WI38 (cell line): ENCODE data around the gene TNFRSF12A.
A peak's percentile ranks its signal among the peaks of the same experiment; 100 is the strongest.

ENCODE experiments used
- H3K4me3 ChIP-seq: 2 replicates; pipeline ENCODE4 v1.5.1; 2011; ENCODE audit warnings: low read depth, mild to moderate bottlenecking, control low read depth, low read length
- TF ChIP-seq, protein P1 (sequence below): IDR thresholded peaks from 2 replicates; pipeline ENCODE4 v1.5.1; 2012; ENCODE audit warnings: low read depth, mild to moderate bottlenecking, control low read depth, low read length

TNFRSF12A gene

DNA sequence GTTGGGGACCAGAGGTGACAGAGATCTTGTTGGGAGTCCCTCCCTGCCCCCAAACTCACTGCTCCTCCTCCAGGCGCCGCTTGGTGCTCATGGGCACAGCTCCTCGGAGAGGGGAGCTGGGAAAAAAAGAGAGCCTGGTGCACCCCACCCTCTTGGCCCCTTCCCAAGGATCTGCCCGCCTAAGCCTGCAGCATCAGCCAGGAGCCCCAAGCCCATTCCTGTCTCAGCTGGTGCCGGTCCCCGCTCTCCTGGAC, 3.2 kb downstream of the TNFRSF12A start:
- TF ChIP-seq, protein P1, sequence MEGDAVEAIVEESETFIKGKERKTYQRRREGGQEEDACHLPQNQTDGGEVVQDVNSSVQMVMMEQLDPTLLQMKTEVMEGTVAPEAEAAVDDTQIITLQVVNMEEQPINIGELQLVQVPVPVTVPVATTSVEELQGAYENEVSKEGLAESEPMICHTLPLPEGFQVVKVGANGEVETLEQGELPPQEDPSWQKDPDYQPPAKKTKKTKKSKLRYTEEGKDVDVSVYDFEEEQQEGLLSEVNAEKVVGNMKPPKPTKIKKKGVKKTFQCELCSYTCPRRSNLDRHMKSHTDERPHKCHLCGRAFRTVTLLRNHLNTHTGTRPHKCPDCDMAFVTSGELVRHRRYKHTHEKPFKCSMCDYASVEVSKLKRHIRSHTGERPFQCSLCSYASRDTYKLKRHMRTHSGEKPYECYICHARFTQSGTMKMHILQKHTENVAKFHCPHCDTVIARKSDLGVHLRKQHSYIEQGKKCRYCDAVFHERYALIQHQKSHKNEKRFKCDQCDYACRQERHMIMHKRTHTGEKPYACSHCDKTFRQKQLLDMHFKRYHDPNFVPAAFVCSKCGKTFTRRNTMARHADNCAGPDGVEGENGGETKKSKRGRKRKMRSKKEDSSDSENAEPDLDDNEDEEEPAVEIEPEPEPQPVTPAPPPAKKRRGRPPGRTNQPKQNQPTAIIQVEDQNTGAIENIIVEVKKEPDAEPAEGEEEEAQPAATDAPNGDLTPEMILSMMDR, result no peak

DNA sequence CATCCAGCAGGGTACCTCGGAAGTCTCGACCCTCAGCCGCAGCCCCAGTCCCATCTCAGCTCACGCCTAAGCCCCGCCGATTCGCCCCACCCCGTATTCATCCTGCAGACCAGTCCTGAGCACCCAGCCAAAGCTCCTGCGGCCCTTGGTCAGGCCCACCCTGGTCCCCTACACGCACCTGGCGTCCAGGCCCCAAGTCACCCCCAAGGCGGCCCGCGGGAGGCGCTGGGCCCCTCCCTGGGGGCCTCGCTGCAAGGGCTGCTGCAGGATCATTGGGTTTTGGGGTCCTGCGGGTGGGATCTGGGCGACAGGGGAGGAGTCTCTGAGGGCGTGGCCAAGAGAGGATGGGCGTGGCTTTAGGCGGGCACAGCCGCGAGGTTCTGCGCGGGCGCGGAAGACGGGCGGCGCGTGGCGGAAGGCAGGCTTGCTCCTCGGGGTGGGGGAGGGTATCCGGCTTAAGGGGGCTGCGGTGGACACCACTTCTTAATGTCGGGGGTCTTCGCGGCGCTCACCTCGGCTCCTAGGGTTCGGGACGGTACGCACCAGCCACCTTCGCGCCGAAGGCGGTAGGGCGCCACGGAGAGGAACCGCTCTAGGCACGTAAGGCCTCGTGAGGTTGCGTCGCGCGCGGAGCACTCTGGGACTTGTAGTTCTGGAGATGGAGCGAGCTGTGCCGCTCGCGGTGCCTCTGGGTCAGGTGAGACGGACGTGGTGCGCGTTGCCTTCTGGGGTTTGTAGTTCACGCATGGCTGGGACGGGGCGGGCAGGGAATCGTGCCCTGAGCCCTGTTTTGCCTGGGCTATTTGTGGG, 3.7 kb downstream of the TNFRSF12A start, which contains the start of the genes HCFC1R1 and THOC6:
HCFC1R1 (minus strand) TSS at position 274 of the 810 bp plus-strand sequence; CDS start at position 273, 1 bp downstream.
THOC6 (plus strand) TSS at position 367 of the 810 bp plus-strand sequence; CDS start at position 659, 292 bp downstream.
- peak within 1 kb of the TSS; percentile 93 for H3K4me3 ChIP-seq
- TF ChIP-seq, protein P1, result no peak

More for the DNA sequence above, 3.2 kb downstream of the TNFRSF12A start:
- H3K4me3 ChIP-seq, result peak overlapping the region; percentile 93

DNA sequence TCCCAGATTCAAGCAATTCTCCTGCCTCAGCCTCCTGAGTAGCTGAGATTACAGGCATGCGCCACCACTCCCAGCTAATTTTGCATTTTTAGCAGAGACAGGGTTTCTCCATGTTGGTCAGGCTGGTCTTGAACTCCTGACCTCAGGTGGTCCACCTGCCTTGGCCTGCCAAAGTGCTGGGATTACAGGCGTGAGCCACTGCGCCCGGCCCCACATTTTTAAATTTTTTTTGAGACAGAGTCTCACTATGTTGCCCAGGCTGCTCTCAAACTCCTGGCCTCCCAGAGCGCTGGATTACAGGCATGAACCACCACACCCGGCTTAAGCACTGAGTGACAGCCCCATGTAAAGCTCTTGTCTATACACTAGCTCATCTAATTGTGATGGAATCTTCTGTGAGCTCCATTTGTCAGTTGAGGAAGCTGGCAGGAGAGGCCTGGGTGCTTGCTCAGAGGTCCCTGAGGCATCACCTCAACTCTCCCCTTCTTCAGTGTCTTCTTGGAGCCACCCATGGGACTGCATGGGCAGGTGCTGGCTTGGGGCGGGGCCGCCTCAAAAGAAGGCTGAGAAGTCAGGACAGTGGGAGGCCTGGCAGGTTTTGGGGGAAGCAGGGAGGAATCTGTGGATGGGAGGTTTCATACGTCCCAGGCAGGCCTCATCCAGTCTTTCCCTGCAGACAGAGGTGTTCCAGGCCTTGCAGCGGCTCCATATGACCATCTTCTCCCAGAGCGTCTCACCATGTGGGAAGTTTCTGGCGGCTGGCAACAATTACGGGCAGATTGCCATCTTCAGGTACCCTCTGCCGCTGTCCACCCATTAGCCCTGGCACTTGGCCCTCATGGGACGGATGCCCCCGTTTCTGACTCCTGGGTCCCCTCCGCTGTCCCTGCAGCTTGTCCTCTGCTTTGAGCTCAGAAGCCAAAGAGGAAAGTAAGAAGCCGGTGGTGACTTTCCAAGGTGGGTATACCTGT, 5.1 kb downstream of the TNFRSF12A start:
- no peak overlapping the region for H3K4me3 ChIP-seq
- TF ChIP-seq, protein P1, result no peak

DNA sequence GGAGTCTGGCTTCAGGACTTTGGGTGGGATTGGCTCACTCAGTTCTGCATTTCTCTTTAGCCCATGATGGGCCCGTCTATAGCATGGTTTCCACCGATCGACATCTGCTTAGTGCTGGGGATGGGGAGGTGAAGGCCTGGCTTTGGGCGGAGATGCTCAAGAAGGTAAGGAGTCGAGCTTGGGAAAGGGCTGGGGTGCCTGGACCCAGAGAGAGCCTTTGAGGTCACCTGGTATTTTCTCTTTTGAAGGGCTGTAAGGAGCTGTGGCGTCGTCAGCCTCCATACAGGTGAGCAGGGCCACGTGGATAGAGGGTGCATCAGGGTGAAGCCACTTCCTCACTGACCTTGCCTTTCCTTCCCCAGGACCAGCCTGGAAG, 5.8 kb downstream of the TNFRSF12A start:
- no peak overlapping the region for H3K4me3 ChIP-seq
- TF ChIP-seq, protein P1, result no peak

DNA sequence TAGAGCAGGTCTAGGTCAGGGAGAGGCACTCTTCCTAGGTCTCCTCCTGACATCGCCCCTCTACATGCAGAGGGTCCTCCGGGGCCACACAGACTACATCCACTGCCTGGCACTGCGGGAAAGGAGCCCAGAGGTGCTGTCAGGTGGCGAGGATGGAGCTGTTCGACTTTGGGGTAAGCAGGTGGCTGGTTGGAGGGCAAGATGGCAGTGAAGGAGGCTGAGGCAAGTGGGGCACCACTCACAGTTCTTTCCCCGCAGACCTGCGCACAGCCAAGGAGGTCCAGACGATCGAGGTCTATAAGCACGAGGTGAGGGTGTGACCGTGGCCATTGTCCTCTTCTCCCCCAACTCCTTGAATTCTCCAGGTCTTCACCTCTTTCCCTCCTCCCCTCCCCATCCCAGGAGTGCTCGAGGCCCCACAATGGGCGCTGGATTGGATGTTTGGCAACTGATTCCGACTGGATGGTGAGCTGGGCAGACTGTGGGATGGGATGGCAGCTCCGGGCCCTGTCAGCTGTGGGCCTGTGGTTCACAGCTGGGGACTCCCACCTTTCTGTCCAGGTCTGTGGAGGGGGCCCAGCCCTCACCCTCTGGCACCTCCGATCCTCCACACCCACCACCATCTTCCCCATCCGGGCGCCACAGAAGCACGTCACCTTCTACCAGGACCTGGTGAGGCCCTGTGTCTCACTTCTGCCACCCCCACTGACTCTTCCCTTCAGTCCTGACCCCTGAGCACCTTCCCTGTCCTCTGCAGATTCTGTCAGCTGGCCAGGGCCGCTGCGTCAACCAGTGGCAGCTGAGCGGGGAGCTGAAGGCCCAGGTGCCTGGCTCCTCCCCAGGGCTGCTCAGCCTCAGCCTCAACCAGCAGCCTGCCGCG, 6.7 kb downstream of the TNFRSF12A start:
- H3K4me3 ChIP-seq, result no peak overlapping the region
- TF ChIP-seq, protein P1, result no peak

DNA sequence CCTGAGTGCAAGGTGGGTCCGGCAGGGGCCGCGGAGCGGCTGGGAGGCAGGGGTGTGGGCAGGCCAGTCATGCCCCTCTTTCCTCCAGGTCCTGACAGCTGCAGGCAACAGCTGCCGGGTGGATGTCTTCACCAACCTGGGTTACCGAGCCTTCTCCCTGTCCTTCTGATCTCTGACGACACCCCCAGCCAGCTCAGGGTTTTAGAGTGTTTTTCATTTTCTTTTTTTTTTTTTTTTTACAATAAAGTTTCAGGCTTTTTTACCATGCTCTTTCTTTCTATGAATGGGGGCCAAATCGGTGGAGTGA, 7.3 kb downstream of the TNFRSF12A start:
- H3K4me3 ChIP-seq, result no peak overlapping the region
- TF ChIP-seq, protein P1, result no peak
